ENCODE measurements around the gene RAB37.
A peak's percentile ranks its signal among the peaks of the same experiment; 100 is the strongest.

The RAB37 gene

DNA sequence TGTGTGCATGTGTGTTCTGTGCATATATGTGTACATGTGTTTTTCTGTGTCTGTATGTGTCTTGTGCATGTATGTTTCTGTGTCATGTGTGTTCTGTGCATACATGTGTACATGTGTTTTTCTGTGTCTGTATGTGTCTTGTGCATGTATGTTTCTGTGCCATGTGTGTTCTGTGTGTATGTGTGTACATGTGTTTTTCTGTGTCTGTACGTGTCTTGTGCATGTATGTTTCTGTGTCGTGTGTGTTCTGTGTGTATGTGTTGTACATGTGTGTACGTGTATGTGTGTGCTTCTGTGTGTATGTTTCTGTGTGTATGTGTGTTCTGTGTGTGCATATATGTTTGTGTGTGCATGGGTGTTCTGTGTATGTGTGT lies 8.4 kb upstream of the RAB37 start:
- DNase-seq = no peak

- no peak for DNase-seq
Observed at GRCh38 chr17:74729368-74729767, 7.7 kb upstream of the RAB37 start.

GRCh38 chr17:74729866-74730265 lies 7.2 kb upstream of the RAB37 start:
- no peak for DNase-seq

- DNase-seq = no peak
Observed at GRCh38 chr17:74730491-74731346, 6.3 kb upstream of the RAB37 start.

- no peak for DNase-seq
Observed at GRCh38 chr17:74731347-74731605, 5.8 kb upstream of the RAB37 start.

DNA sequence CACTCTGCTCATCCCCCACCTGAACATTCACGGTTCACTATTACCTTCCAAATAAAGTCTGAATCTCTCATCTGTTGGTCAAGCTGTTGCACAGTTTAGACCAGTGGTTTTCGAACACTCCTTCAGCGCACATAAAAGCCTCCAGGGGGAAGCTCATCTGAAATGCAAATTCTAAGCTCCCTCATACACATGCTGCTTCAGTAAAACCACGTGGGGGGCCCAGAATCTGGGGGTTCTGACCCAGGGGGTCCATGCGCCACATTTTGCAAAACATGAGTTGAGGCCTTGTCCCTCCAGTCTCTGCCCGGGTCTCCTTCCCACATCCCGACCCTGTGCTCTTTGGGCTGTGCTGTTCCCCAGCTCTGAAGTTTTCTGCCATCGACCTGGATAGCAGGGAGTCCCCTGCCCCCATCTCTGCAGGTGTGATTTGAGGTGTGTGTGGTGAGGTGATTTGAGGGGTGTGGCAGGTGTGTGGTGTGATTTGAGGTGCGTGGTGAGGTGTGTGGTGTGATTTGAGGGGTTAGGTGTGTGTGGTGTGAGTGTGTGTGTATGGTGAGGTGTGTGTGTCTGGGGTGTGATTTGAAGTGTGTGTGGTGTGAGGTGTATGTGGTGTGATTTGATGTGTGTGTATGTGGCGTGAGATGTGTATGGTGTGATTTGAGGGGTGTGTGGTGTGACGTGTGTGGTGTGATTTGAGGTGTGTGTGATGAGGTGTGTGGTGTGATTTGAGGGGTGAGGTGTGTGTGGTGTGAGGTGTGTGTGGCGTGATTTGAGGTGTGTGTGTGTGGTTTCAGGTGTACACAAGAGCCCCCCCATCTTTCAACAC lies 4.8 kb upstream of the RAB37 start:
- DNase-seq = no peak

GRCh38 chr17:74733365-74734122 lies 3.5 kb upstream of the RAB37 start:
- no peak for DNase-seq

DNA sequence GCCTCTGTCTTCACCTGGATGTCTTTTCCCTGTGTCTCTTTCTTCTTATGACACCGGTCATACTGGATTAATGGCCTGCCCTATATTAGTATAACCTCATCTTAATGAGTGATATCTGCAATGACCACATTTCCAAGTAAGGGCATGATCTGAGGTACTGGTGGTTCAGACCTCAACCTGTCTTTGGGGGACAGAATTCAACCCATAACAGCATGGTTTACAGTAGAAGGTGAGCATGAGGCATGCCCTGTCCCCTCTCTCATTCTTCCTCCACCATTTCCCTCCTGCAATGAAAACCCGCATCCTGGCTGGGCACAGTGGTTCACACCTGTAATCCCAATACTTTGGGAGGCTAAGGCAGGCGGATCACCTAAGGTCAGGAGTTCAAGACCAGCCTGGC lies 2.8 kb upstream of the RAB37 start:
- no peak for DNase-seq

DNA sequence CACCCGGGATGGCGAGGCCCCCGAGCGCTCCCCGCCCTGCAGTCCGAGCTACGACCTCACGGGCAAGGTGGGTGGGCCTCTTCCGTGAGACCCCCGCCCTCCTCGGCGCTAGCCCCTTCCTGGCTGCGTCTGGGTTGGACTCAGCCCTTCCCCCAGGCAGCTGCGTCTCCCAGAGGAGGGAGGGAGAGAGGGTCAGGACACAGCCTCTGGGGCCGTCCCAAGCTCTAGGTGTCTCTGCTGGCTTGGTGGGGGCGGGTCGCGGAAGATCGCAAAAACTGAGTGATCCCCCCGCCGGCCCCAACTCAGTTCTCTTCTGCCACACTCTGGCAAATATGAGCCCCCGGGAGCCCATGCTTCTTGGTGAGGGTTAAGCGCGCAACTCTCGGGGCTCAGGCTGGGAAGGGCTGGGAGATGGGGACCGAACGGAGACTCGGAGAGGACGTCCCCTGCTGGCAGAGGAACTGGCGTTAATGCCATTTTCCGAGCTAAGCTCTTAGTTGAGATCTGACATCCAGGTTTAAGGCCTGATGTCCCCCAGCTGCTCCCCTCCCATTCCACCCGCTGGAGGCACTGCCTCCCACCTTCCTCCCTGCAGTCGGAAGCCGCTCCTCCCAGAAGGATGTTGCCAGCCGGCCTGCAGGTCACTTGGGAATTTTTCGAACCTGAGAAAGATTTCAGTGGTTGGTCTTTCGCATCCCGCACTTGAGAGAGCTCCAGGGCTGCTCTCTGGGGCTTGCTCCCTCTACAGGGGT lies 419 bp downstream of the RAB37 start:
- peak; percentile 63 for DNase-seq

GRCh38 chr17:74738051-74738996 lies 1.3 kb downstream of the RAB37 start:
- DNase-seq = peak; percentile 81

- no peak for DNase-seq
Observed at GRCh38 chr17:74739227-74739831, 2.3 kb downstream of the RAB37 start.

- no peak for DNase-seq
Observed at GRCh38 chr17:74740173-74740572, 3.1 kb downstream of the RAB37 start.

GRCh38 chr17:74740641-74741387 lies 3.8 kb downstream of the RAB37 start:
- no peak for DNase-seq

- DNase-seq = peak; percentile 91
Observed at GRCh38 chr17:74742153-74742515, 5.1 kb downstream of the RAB37 start.

DNA sequence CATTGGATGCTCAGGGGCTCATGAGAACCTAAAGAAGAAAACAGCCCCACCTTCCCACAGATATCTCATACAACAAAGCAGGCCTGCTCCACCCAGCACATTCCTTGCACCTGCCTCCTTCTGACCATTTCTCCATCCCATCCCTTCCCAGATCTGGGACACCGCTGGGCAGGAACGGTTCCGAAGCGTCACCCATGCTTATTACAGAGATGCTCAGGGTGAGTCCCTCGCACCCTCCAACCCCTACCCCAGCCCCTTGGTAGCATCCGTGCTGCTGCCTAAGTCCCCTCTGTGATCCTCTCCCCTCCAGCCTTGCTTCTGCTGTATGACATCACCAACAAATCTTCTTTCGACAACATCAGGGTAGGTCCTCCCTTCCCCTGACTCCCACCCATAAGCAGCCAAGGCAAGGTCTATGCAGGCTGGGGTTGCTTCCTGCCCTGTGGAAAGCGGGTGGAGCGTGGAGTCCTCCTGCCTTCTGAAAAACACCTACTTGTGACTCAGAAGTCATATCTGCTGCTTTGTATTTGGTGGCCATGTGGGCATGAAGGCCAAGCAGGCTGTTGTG lies 6.0 kb downstream of the RAB37 start:
- DNase-seq = no peak

- DNase-seq = no peak
Observed at GRCh38 chr17:74743755-74744154, 6.7 kb downstream of the RAB37 start.

DNA sequence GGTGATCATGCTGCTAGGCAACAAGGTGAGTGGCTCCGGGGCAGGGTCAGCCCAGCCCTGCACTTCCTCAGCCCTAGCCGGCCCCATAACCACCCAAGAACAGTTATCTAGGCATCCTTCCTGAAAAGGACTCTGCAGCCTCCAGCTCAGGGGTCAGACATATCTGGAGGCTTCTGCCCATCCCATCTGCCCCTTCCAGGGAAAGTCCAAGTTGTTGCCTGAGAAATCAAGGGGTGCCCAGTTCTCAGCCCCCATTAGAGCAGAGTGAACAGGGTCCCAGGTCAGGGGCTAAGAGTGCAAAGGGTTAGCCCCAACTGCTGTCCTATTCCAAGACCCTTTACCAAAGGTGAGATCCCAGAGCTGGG lies 7.3 kb downstream of the RAB37 start:
- peak; percentile 49 for DNase-seq

- peak; percentile 76 for DNase-seq
Observed at GRCh38 chr17:74744714-74745547, 7.9 kb downstream of the RAB37 start.

- no peak for DNase-seq
Observed at GRCh38 chr17:74745548-74746177, 8.6 kb downstream of the RAB37 start.

Data from RPMI8226 (cell line).